Loucy (cell line): Measurements from ENCODE around the gene PRICKLE2.

Source experiments
- H2AFZ ChIP-seq: fragments of 200-600 bp; sonication (generic); 2 replicates; pipeline ENCODE4 v1.6.0; 2016; ENCODE audit warnings: antibody characterized with exemption, mild to moderate bottlenecking, low read length, moderate library complexity
- H3F3A ChIP-seq: fragments of 200-600 bp; 2 replicates; pipeline ENCODE4 v1.6.0; 2016; ENCODE audit warnings: antibody characterized with exemption, low read depth, mild to moderate bottlenecking
- H3K27me3 ChIP-seq: fragments of 200-600 bp; sonication (generic); 2 replicates; pipeline ENCODE4 v1.6.1; 2014; ENCODE audit warnings: low read length, mild to moderate bottlenecking; ENCODE audit not compliant: insufficient read depth, poor library complexity, severe bottlenecking
- H3K36me3 ChIP-seq: fragments of 200-600 bp; sonication (generic); 2 replicates; pipeline ENCODE4 v1.6.1; 2016; ENCODE audit warnings: low read length; ENCODE audit not compliant: insufficient read depth
- H3K4me1 ChIP-seq: fragments of 200-600 bp; sonication (generic); 2 replicates; pipeline ENCODE4 v1.5.1; 2014; ENCODE audit warnings: low read length, mild to moderate bottlenecking; ENCODE audit not compliant: insufficient read depth, poor library complexity, severe bottlenecking
- H3K4me2 ChIP-seq: fragments of 200-600 bp; sonication (generic); 2 replicates; pipeline ENCODE4 v1.6.0; 2014; ENCODE audit warnings: antibody characterized with exemption, low read length, low read depth, mild to moderate bottlenecking; ENCODE audit not compliant: poor library complexity, severe bottlenecking
- H3K4me3 ChIP-seq: fragments of 200-600 bp; sonication (generic); 2 replicates; pipeline ENCODE4 v1.5.1; 2014; ENCODE audit warnings: low read length, mild to moderate bottlenecking, mixed read lengths; ENCODE audit not compliant: poor library complexity, severe bottlenecking
- H3K79me2 ChIP-seq: fragments of 200-600 bp; sonication (generic); 2 replicates; pipeline ENCODE4 v1.6.1; 2014; ENCODE audit warnings: low read length; ENCODE audit not compliant: insufficient read depth
- H3K9ac ChIP-seq: fragments of 200-600 bp; sonication (generic); 2 replicates; pipeline ENCODE4 v1.6.0; 2014; ENCODE audit warnings: mild to moderate bottlenecking, low read depth, low read length, moderate library complexity; ENCODE audit not compliant: poor library complexity, severe bottlenecking
- H3K9me2 ChIP-seq: fragments of 200-600 bp; sonication (generic); replicated peaks from 2 replicates; pipeline ENCODE4 v1.6.1; 2016; ENCODE audit warnings: low read depth, low read length, mixed read lengths
- H3K9me3 ChIP-seq: fragments of 200-600 bp; sonication (generic); 2 replicates; pipeline ENCODE4 v1.6.1; 2014; ENCODE audit warnings: mild to moderate bottlenecking, antibody characterized with exemption, low read length, low read depth; ENCODE audit not compliant: insufficient read depth
- H4K20me1 ChIP-seq: fragments of 200-600 bp; sonication (generic); 2 replicates; pipeline ENCODE4 v1.6.0; 2014; ENCODE audit warnings: antibody characterized with exemption, low read length, mild to moderate bottlenecking; ENCODE audit not compliant: insufficient read depth, poor library complexity, severe bottlenecking
- CTCF ChIP-seq: fragments of 200-600 bp; sonication (generic); conservative IDR thresholded peaks from 2 replicates; pipeline ENCODE4 v1.5.1; 2014; ENCODE audit warnings: mild to moderate bottlenecking, antibody characterized with exemption, low read length
- EZH2phosphoT487 ChIP-seq: fragments of 200-600 bp; IDR thresholded peaks from 2 replicates; pipeline ENCODE4 v1.6.1; 2018; ENCODE audit warnings: antibody characterized with exemption, mild to moderate bottlenecking, moderate library complexity, borderline replicate concordance

PRICKLE2 gene

GRCh38 chr3:64072126-64072525 is 153.1 kb downstream of the PRICKLE2 start:
- H3K9me2 ChIP-seq: no peaks in the 10 kb centered on the region
- no peak for TF ChIP-seq EZH2phosphoT487
- no peaks in the 10 kb centered on the region for H3K27me3 ChIP-seq
- H3F3A ChIP-seq: no peaks in the 10 kb centered on the region
- H3K9ac ChIP-seq: no peak overlapping the region
- no peaks in the 10 kb centered on the region for H3K9me3 ChIP-seq
- H3K79me2 ChIP-seq: no peaks in the 10 kb centered on the region
- no peaks in the 10 kb centered on the region for H4K20me1 ChIP-seq
- no peak overlapping the region for H3K4me2 ChIP-seq
- no peak overlapping the region for H3K4me3 ChIP-seq
- no peak overlapping the region for H2AFZ ChIP-seq
- H3K4me1 ChIP-seq: no peaks in the 10 kb centered on the region
- H3K36me3 ChIP-seq: no peaks in the 10 kb centered on the region

- Histone ChIP-seq H2AFZ (no peak overlapping the region), H4K20me1 (no peaks in the 10 kb centered on the region), H3K79me2 (no peaks in the 10 kb centered on the region), H3K9me3 (no peaks in the 10 kb centered on the region), H3K4me3 (no peak overlapping the region), H3K27me3 (no peaks in the 10 kb centered on the region), H3F3A (no peaks in the 10 kb centered on the region), H3K36me3 (no peaks in the 10 kb centered on the region), H3K9ac (no peak overlapping the region), H3K4me2 (no peak overlapping the region), H3K9me2 (no peaks in the 10 kb centered on the region), H3K4me1 (no peaks in the 10 kb centered on the region)
- TF ChIP-seq EZH2phosphoT487 (no peak), CTCF (no peak)
Observed at GRCh38 chr3:64070704-64071103, 154.6 kb downstream of the PRICKLE2 start.

- Histone ChIP-seq H3K36me3 (no peaks in the 10 kb centered on the region), H3K79me2 (no peaks in the 10 kb centered on the region), H3K9me2 (no peaks in the 10 kb centered on the region), H4K20me1 (no peaks in the 10 kb centered on the region), H3K4me3 (no peak overlapping the region), H3F3A (no peaks in the 10 kb centered on the region), H3K4me2 (no peak overlapping the region), H2AFZ (no peak overlapping the region), H3K9ac (no peak overlapping the region), H3K27me3 (no peaks in the 10 kb centered on the region), H3K9me3 (no peaks in the 10 kb centered on the region), H3K4me1 (no peaks in the 10 kb centered on the region)
- TF ChIP-seq EZH2phosphoT487 (no peak), CTCF (no peak)
Observed at GRCh38 chr3:64067506-64068346, 157.5 kb downstream of the PRICKLE2 start.

- no peaks in the 10 kb centered on the region for H3K36me3 ChIP-seq
- no peaks in the 10 kb centered on the region for H3K9me3 ChIP-seq
- H3K9ac ChIP-seq: no peak overlapping the region
- H4K20me1 ChIP-seq: no peaks in the 10 kb centered on the region
- no peak for TF ChIP-seq CTCF
- no peak for TF ChIP-seq EZH2phosphoT487
- no peaks in the 10 kb centered on the region for H3F3A ChIP-seq
- no peak overlapping the region for H2AFZ ChIP-seq
- no peak overlapping the region for H3K4me3 ChIP-seq
- H3K4me1 ChIP-seq: no peaks in the 10 kb centered on the region
- H3K79me2 ChIP-seq: no peaks in the 10 kb centered on the region
- H3K4me2 ChIP-seq: no peak overlapping the region
- no peaks in the 10 kb centered on the region for H3K9me2 ChIP-seq
- no peaks in the 10 kb centered on the region for H3K27me3 ChIP-seq
Observed at GRCh38 chr3:64064804-64065203, 160.5 kb downstream of the PRICKLE2 start.
